Measurements from ENCODE around the gene UHRF1. TPM values are rescaled to one million over a fixed set of nuclear protein-coding genes. Genes with fewer than 3 reads are reported as not detected.

UHRF1 gene
- total and polyA plus RNA-seq, 2 of the 13 experiments (the other 11 are each of a cell fraction or from before 2014, with no cell fraction given) = 6.8 to 78.4 TPM

DNA sequence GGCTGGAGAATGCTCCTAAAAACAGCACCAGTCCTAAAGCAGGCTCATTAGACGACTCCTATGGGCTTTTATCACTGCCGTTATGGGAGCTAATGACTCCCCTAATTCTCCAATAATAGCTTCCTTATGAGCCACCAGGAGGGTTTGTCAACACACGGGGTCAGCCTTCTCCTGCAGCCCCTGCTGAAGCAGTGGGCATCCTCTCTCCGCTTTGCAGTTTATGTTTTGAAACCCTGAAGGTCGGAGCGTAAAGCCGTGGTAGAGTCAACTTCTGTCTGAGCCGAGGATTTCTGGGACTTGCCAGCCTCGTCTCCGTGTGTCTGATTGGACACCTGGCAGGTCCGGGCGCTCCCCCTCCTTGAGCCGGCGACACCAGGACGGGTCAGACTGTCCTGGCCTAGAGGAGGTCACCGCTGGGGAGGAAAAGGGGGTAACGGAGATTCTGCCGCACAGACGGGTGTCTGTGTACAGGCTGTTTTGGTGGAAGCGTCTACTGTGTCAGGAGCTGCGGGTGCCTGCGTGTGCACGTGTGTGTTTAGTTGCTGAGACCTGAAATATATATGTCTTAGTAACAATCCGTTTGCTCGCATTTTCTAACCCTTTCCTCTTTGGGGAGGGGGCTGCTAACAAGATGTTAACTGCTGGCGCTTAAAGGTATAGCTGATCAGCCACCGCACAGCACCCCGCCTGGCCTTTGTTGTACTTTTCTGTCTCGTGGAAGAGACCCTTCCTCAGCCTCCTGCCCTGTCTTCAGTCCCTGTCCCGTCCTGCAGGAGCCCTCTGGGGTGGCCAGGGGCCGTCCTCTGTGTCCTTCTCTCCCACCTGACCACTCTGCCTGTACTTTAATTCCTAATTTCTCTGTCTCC lies 61.5 kb downstream of the UHRF1 start:
- H3K9me3 ChIP-seq (ENCODE audit: low read length) = no peaks in the 10 kb centered on the region
- H3K36me3 ChIP-seq (replicated peaks in 1 of 2; ENCODE audit: control insufficient read depth in 1 of 2, insufficient read depth in 2 of 2, low read length in 2 of 2) = no peaks in the 10 kb centered on the region
- H2AFZ ChIP-seq (ENCODE audit: low read length) = no peak overlapping the region
- peak overlapping the region; percentile 97 for H3K4me2 ChIP-seq (ENCODE audit: low read depth, low read length)
- no TSS peak for BruUV-seq (replicated peaks)
- intact Hi-C loops (cut with micrococcal nuclease; ENCODE audit: unreplicated experiment) (no loop called here), in situ Hi-C loops (cut with HindIII; ENCODE audit: extremely low pct_ligation_motif_present, low pct_unique_long_range_greater_than_20kb) (no loop called here)
- ChIA-PET CTCF (ENCODE audit: low intra/inter-chr PET ratio, low total read pairs) (no interaction called here), POLR2A (interaction anchor here (0.6 to 2.4 kb wide), 4 partner anchors 32 to 158 kb away, joined by 3 to 9 read pairs (median 4); no protein-coding TSS in a partner anchor)
- H3K79me2 ChIP-seq (ENCODE audit: insufficient read depth, low read length) = peaks cover 54% of the 10 kb centered on the region
- peak; percentile 37 for DNase-seq (ENCODE audit: low spot score)
- no peaks in the 10 kb centered on the region; a peak in 1 of 5 replicates for H3K27me3 ChIP-seq (ENCODE audit: control insufficient read depth in 1 of 2, insufficient read depth in 2 of 2, low read length in 2 of 2)
- no peak for FAIRE-seq
- 2% methylated on average over 16 of the region's 31 CpGs for WGBS (ENCODE audit: low lambda C conversion rate)
- peak overlapping the region; percentile 73 for H3K9ac ChIP-seq (ENCODE audit: insufficient read depth, low read depth, low read length)
- ATAC-seq = peak; percentile 1; the same call in 2 of the 3 replicates
- peak overlapping the region; percentile 45 for H3K27ac ChIP-seq (ENCODE audit: extremely low read length, insufficient read depth, low read length)
- peak overlapping the region; percentile 73 to 93 (median 82) for H3K4me3 ChIP-seq (replicated peaks in 1 of 3; ENCODE audit: insufficient read depth in 1 of 3, low read depth in 2 of 3, low read length in 3 of 3)
- H4K20me1 ChIP-seq (ENCODE audit: insufficient read depth, low read length) = peaks cover 42% of the 10 kb centered on the region
- H3K4me1 ChIP-seq (ENCODE audit: insufficient read depth, low read length) = peaks cover 50% of the 10 kb centered on the region
- TF ChIP-seq ZNF547 (CRISPR knock-in tag; IDR thresholded peaks at IDR 0.05) (0 out of 2 replicates have a peak, but pooled peaks have one; percentile 35), ZNF501 (CRISPR knock-in tag; IDR thresholded peaks at IDR 0.05) (peak; percentile 19; the same call in 1 of the 2 replicates), NFKB2 (CRISPR knock-in tag; IDR thresholded peaks at IDR 0.05; ENCODE audit: borderline replicate concordance) (0 out of 2 replicates have a peak, but pooled peaks have one; percentile 0), POLR2G (IDR thresholded peaks at IDR 0.05; ENCODE audit: low read depth, low read length) (0 out of 2 replicates have a peak, but pooled peaks have one; percentile 13), ZMAT3 (CRISPR knock-in tag; conservative IDR thresholded peaks at IDR 0.05) (0 out of 2 replicates have a peak, but pooled peaks have one; percentile 27), ZMYM2 (CRISPR knock-in tag; IDR thresholded peaks at IDR 0.05) (no peak), REPIN1 (CRISPR knock-in tag; IDR thresholded peaks at IDR 0.05; ENCODE audit: borderline replicate concordance, low read depth) (no peak), ZNF724P (CRISPR knock-in tag; IDR thresholded peaks at IDR 0.05; ENCODE audit: borderline replicate concordance) (no peak), ZNF557 (CRISPR knock-in tag; IDR thresholded peaks at IDR 0.05) (0 out of 2 replicates have a peak, but pooled peaks have one; percentile 20), HNRNPLL (IDR thresholded peaks at IDR 0.05; ENCODE audit: low read depth, low read length, poor library complexity, severe bottlenecking) (peak; percentile 6), TAF1 (CRISPR knock-in tag; IDR thresholded peaks at IDR 0.05) (peak; percentile 5; the same call in 1 of the 2 replicates), BORCS8-MEF2B (CRISPR knock-in tag; IDR thresholded peaks at IDR 0.05) (peak; percentile 32; the same call in 1 of the 2 replicates), SRY (CRISPR knock-in tag; IDR thresholded peaks at IDR 0.05) (peak; percentile 38; the same call in 1 of the 2 replicates), MAZ (IDR thresholded peaks at IDR 0.05; ENCODE audit: borderline replicate concordance, low read depth, low read length) (no peak), MAZ (CRISPR knock-in tag; IDR thresholded peaks at IDR 0.05; ENCODE audit: low read depth) (0 out of 2 replicates have a peak, but pooled peaks have one; percentile 15)
- TF ChIP-seq, protein P1, sequence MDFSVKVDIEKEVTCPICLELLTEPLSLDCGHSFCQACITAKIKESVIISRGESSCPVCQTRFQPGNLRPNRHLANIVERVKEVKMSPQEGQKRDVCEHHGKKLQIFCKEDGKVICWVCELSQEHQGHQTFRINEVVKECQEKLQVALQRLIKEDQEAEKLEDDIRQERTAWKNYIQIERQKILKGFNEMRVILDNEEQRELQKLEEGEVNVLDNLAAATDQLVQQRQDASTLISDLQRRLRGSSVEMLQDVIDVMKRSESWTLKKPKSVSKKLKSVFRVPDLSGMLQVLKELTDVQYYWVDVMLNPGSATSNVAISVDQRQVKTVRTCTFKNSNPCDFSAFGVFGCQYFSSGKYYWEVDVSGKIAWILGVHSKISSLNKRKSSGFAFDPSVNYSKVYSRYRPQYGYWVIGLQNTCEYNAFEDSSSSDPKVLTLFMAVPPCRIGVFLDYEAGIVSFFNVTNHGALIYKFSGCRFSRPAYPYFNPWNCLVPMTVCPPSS (IDR thresholded peaks at IDR 0.05) = no peak
- TF ChIP-seq, protein P2, sequence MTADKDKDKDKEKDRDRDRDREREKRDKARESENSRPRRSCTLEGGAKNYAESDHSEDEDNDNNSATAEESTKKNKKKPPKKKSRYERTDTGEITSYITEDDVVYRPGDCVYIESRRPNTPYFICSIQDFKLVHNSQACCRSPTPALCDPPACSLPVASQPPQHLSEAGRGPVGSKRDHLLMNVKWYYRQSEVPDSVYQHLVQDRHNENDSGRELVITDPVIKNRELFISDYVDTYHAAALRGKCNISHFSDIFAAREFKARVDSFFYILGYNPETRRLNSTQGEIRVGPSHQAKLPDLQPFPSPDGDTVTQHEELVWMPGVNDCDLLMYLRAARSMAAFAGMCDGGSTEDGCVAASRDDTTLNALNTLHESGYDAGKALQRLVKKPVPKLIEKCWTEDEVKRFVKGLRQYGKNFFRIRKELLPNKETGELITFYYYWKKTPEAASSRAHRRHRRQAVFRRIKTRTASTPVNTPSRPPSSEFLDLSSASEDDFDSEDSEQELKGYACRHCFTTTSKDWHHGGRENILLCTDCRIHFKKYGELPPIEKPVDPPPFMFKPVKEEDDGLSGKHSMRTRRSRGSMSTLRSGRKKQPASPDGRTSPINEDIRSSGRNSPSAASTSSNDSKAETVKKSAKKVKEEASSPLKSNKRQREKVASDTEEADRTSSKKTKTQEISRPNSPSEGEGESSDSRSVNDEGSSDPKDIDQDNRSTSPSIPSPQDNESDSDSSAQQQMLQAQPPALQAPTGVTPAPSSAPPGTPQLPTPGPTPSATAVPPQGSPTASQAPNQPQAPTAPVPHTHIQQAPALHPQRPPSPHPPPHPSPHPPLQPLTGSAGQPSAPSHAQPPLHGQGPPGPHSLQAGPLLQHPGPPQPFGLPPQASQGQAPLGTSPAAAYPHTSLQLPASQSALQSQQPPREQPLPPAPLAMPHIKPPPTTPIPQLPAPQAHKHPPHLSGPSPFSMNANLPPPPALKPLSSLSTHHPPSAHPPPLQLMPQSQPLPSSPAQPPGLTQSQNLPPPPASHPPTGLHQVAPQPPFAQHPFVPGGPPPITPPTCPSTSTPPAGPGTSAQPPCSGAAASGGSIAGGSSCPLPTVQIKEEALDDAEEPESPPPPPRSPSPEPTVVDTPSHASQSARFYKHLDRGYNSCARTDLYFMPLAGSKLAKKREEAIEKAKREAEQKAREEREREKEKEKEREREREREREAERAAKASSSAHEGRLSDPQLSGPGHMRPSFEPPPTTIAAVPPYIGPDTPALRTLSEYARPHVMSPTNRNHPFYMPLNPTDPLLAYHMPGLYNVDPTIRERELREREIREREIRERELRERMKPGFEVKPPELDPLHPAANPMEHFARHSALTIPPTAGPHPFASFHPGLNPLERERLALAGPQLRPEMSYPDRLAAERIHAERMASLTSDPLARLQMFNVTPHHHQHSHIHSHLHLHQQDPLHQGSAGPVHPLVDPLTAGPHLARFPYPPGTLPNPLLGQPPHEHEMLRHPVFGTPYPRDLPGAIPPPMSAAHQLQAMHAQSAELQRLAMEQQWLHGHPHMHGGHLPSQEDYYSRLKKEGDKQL (CRISPR knock-in tag; IDR thresholded peaks at IDR 0.05; ENCODE audit: low read depth) = no peak
